ENCODE data around the gene RRP1B.

Gene RRP1B

DNA sequence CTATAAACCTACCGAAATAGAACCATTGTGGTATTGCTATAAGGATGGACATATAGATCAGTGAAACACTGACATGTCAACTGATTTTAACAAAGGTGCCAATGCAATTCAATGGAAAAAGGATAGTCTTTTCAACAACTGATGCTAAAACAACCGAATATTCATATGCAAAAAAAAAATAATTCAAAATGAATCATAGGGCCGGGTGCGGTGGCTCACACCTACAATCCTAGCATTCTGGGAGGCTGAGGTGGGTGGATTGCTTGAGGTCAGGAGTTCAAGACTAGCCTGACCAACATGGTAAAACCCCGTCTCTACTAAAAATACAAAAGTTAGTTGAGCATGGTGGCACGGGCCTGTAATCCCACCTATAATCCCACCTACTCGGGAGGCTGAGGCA is 23.9 kb upstream of the RRP1B start:
- no peak for ATAC-seq (ENCODE audit: insufficient read depth, low read depth)
- H3K27me3 ChIP-seq (ENCODE audit: insufficient read depth, low read length, poor library complexity): no peaks in the 10 kb centered on the region

DNA sequence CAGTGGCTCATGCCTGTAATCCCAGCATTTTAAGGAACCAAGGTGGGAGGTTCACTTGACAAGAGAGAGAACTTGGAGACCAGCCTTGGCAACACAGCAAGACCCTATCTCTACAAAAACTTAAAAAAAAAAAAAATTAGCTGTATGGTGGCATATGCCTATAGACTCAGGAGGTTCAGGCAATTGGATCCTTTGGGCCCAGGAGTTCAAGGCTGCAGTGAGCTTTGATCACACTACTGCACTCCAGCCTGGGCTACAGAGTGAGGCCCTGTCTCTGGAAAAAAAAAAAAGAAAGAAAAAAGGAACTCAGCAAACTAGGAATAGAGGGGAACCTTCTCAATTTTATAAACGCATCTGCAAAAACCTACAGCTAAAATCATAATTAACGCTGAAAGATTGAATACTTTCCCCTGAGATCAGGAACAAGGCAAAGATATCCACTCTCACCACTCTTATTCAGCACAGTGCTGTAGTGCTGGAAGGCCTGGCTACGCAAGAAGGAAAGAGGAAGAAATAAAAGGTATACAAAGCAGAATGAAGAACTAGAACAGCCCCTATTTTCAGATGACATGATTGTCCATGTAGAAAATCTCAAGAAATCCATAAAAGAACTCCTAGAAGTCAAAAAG is 21.7 kb upstream of the RRP1B start:
- no peaks in the 10 kb centered on the region for H4K20me1 ChIP-seq (ENCODE audit: insufficient read depth, low read length)
- ATAC-seq (ENCODE audit: insufficient read depth, low read depth) (no peak), DNase-seq (no peak)
- H3K27me3 ChIP-seq (ENCODE audit: insufficient read depth, low read length, poor library complexity): no peaks in the 10 kb centered on the region
- no peak overlapping the region for H3K9ac ChIP-seq (ENCODE audit: low read depth, low read length)
- H2AFZ ChIP-seq (ENCODE audit: low read depth, low read length): no peak overlapping the region
- no peaks in the 10 kb centered on the region for H3K9me3 ChIP-seq (ENCODE audit: insufficient read depth, low read length, severe bottlenecking)
- TF ChIP-seq, protein P1, sequence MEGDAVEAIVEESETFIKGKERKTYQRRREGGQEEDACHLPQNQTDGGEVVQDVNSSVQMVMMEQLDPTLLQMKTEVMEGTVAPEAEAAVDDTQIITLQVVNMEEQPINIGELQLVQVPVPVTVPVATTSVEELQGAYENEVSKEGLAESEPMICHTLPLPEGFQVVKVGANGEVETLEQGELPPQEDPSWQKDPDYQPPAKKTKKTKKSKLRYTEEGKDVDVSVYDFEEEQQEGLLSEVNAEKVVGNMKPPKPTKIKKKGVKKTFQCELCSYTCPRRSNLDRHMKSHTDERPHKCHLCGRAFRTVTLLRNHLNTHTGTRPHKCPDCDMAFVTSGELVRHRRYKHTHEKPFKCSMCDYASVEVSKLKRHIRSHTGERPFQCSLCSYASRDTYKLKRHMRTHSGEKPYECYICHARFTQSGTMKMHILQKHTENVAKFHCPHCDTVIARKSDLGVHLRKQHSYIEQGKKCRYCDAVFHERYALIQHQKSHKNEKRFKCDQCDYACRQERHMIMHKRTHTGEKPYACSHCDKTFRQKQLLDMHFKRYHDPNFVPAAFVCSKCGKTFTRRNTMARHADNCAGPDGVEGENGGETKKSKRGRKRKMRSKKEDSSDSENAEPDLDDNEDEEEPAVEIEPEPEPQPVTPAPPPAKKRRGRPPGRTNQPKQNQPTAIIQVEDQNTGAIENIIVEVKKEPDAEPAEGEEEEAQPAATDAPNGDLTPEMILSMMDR (IDR thresholded peaks at IDR 0.05; ENCODE audit: borderline replicate concordance, extremely low read depth, low read length, poor library complexity, severe bottlenecking): no peak
- TF ChIP-seq EZH2 (IDR thresholded peaks at IDR 0.05; ENCODE audit: borderline replicate concordance, low read depth, low read length, severe bottlenecking): no peak
- H3K79me2 ChIP-seq (ENCODE audit: insufficient read depth, low read length): no peaks in the 10 kb centered on the region
- no peak overlapping the region for H3K4me3 ChIP-seq (ENCODE audit: low read depth in 1 of 2, low read length in 2 of 2)
- no peak overlapping the region for H3K27ac ChIP-seq (ENCODE audit: low read length)
- no peaks in the 10 kb centered on the region for H3K36me3 ChIP-seq (ENCODE audit: insufficient read depth, low read length)
- no peaks in the 10 kb centered on the region for H3K4me1 ChIP-seq (ENCODE audit: insufficient read depth, low read length)
- H3K4me2 ChIP-seq (ENCODE audit: insufficient read depth, low read length): no peak overlapping the region

More for the DNA sequence above, 23.9 kb upstream of the RRP1B start:
- no peak overlapping the region for H3K4me2 ChIP-seq (ENCODE audit: insufficient read depth, low read length)
- no peak for DNase-seq
- no peaks in the 10 kb centered on the region for H4K20me1 ChIP-seq (ENCODE audit: insufficient read depth, low read length)
- no peak for TF ChIP-seq EZH2 (IDR thresholded peaks at IDR 0.05; ENCODE audit: borderline replicate concordance, low read depth, low read length, severe bottlenecking)
- TF ChIP-seq, protein P1 (IDR thresholded peaks at IDR 0.05; ENCODE audit: borderline replicate concordance, extremely low read depth, low read length, poor library complexity, severe bottlenecking): no peak
- H3K9me3 ChIP-seq (ENCODE audit: insufficient read depth, low read length, severe bottlenecking): no peaks in the 10 kb centered on the region
- no peak overlapping the region for H2AFZ ChIP-seq (ENCODE audit: low read depth, low read length)
- no peak overlapping the region for H3K27ac ChIP-seq (ENCODE audit: low read length)
- no peak overlapping the region for H3K9ac ChIP-seq (ENCODE audit: low read depth, low read length)
- H3K4me3 ChIP-seq (ENCODE audit: low read depth in 1 of 2, low read length in 2 of 2): no peak overlapping the region
- H3K4me1 ChIP-seq (ENCODE audit: insufficient read depth, low read length): no peaks in the 10 kb centered on the region
- no peaks in the 10 kb centered on the region for H3K36me3 ChIP-seq (ENCODE audit: insufficient read depth, low read length)
- no peaks in the 10 kb centered on the region for H3K79me2 ChIP-seq (ENCODE audit: insufficient read depth, low read length)

DNA sequence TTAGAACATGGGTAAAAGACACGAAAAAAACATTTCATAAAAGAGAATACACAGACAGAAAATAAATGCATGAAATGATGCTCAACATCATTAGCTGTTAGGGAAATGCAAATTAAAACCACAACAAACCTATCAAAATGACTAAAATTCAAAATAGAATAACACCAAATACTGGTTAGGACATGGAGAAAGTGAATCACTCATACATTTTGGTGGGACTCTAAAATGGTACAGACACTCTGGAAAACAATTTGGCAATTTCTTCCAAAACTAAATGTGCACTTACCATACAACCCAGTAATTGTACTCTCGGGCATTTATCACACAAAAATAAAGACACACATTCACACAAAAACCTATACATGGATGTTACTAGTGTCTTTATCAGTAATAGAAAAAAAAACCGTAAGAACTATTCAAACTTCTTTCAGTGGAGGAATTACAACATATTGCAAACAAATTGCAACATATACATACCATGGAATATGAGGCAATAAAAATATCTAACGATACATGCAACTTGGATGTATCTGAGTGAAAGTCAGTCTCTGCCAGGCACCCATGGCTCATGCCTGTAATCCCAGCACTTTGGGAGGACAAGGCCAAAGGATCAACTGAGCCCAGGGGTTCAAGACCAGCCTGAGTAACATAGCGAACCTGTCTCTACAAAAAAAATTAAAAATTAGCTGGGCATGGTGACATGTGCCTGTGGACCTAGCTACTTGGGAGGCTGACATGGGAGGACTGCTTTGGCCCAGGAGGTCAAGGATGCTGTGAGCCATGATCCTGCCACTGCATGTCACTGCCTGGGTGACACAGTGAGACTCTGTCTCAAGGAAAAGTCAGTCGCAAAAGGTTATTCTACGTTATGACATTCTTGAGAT is 19.6 kb upstream of the RRP1B start:
- TF ChIP-seq, protein P1 (IDR thresholded peaks at IDR 0.05; ENCODE audit: borderline replicate concordance, extremely low read depth, low read length, poor library complexity, severe bottlenecking): no peak
- TF ChIP-seq EZH2 (IDR thresholded peaks at IDR 0.05; ENCODE audit: borderline replicate concordance, low read depth, low read length, severe bottlenecking): no peak
- no peak for DNase-seq
- no peaks in the 10 kb centered on the region for H3K9me3 ChIP-seq (ENCODE audit: insufficient read depth, low read length, severe bottlenecking)

More for the DNA sequence above, 19.6 kb upstream of the RRP1B start:
- Histone ChIP-seq H3K9ac (ENCODE audit: low read depth, low read length) (no peak overlapping the region), H3K4me2 (ENCODE audit: insufficient read depth, low read length) (no peak overlapping the region), H4K20me1 (ENCODE audit: insufficient read depth, low read length) (no peaks in the 10 kb centered on the region), H2AFZ (ENCODE audit: low read depth, low read length) (no peak overlapping the region), H3K36me3 (ENCODE audit: insufficient read depth, low read length) (no peaks in the 10 kb centered on the region), H3K79me2 (ENCODE audit: insufficient read depth, low read length) (no peaks in the 10 kb centered on the region), H3K4me1 (ENCODE audit: insufficient read depth, low read length) (no peaks in the 10 kb centered on the region), H3K27me3 (ENCODE audit: insufficient read depth, low read length, poor library complexity) (no peaks in the 10 kb centered on the region), H3K4me3 (ENCODE audit: low read depth in 1 of 2, low read length in 2 of 2) (no peak overlapping the region), H3K27ac (ENCODE audit: low read length) (no peak overlapping the region)
- ATAC-seq (ENCODE audit: insufficient read depth, low read depth): no peak
